HG03060 (cell line): Measurements from ENCODE around the gene PRELID1.
"Not testable (repeated sequence)": the region's sequence is repeated elsewhere in the genome, so short reads cannot be mapped to it uniquely, and the experiment has no call there.

Source experiments
- ATAC-seq: cut with Tn5 transposase; IDR thresholded peaks from one replicate; pipeline ENCODE4 v1.9.1; 2021; ENCODE audit warnings: low read depth, moderate number of reproducible peaks; ENCODE audit not compliant: unreplicated experiment

The PRELID1 gene

GRCh38 chr5:177334155-177334551 is 30.6 kb downstream of the PRELID1 start:
- ATAC-seq, result no peak

GRCh38 chr5:177334781-177335700 is 31.4 kb downstream of the PRELID1 start:
- no peak for ATAC-seq

- ATAC-seq, result no peak
Observed at GRCh38 chr5:177335701-177336065, 32.1 kb downstream of the PRELID1 start.

- no peak for ATAC-seq
Observed at GRCh38 chr5:177336112-177336511, 32.5 kb downstream of the PRELID1 start.

GRCh38 chr5:177336603-177337494 is 33.2 kb downstream of the PRELID1 start:
- no peak for ATAC-seq

GRCh38 chr5:177338251-177339106 is 34.9 kb downstream of the PRELID1 start:
- ATAC-seq, result no peak

- no peak for ATAC-seq
Observed at GRCh38 chr5:177339107-177339638, 35.6 kb downstream of the PRELID1 start.

GRCh38 chr5:177343000-177343399 is 39.4 kb downstream of the PRELID1 start:
- not testable (repeated sequence) for ATAC-seq

GRCh38 chr5:177343777-177344176 is 40.2 kb downstream of the PRELID1 start:
- ATAC-seq, result no peak

- no peak for ATAC-seq
Observed at GRCh38 chr5:177344891-177345290, 41.3 kb downstream of the PRELID1 start.

- no peak for ATAC-seq
Observed at GRCh38 chr5:177346820-177347219, 43.2 kb downstream of the PRELID1 start.

GRCh38 chr5:177347699-177348098 is 44.1 kb downstream of the PRELID1 start:
- no peak for ATAC-seq

GRCh38 chr5:177349362-177349647 is 45.7 kb downstream of the PRELID1 start:
- ATAC-seq, result no peak

- no peak for ATAC-seq
Observed at GRCh38 chr5:177349762-177350161, 46.2 kb downstream of the PRELID1 start.

GRCh38 chr5:177350776-177351391 is 47.3 kb downstream of the PRELID1 start:
- no peak for ATAC-seq

- peak; percentile 92 for ATAC-seq
Observed at GRCh38 chr5:177351392-177352329, 48.1 kb downstream of the PRELID1 start, which contains the start of gene LMAN2. Gene LMAN2, minus strand, starts transcription at chr5:177351668. Its CDS starts 21 bp downstream, at chr5:177351647.

GRCh38 chr5:177353093-177353492 is 49.5 kb downstream of the PRELID1 start:
- ATAC-seq, result no peak

GRCh38 chr5:177354256-177354655 is 50.7 kb downstream of the PRELID1 start:
- no peak for ATAC-seq

- ATAC-seq, result no peak
Observed at GRCh38 chr5:177354711-177355110, 51.1 kb downstream of the PRELID1 start.
